GM19099 (cell line): Measurements from ENCODE around the gene PLA2G4B.

ENCODE experiments used
- POLR2A ChIP-seq: IDR thresholded peaks from 3 replicates; pipeline ENCODE4 v1.6.1; 2011; ENCODE audit warnings: low read depth; ENCODE audit not compliant: insufficient read length; ENCODE audit errors: extremely low read depth

PLA2G4B gene

GRCh38 chr15:41890050-41890690 lies 51.5 kb downstream of the PLA2G4B start:
- no peak for TF ChIP-seq POLR2A

GRCh38 chr15:41891226-41891625 lies 52.6 kb downstream of the PLA2G4B start:
- no peak for TF ChIP-seq POLR2A

- TF ChIP-seq POLR2A, result no peak
Measured at GRCh38 chr15:41891946-41892345, 53.3 kb downstream of the PLA2G4B start.

- TF ChIP-seq POLR2A, result no peak
Measured at GRCh38 chr15:41892621-41893421, 54.2 kb downstream of the PLA2G4B start.

GRCh38 chr15:41893422-41894250 lies 55.0 kb downstream of the PLA2G4B start, which contains the start of gene SPTBN5:
Gene SPTBN5 (minus strand): TSS chr15:41894053. CDS start chr15:41893497, 556 bp downstream.
- TF ChIP-seq POLR2A, result no peak

- TF ChIP-seq POLR2A, result no peak
Measured at GRCh38 chr15:41894251-41894790, 55.7 kb downstream of the PLA2G4B start.

GRCh38 chr15:41894791-41895463 lies 56.3 kb downstream of the PLA2G4B start:
- no peak for TF ChIP-seq POLR2A

- TF ChIP-seq POLR2A, result no peak
Measured at GRCh38 chr15:41895491-41895890, 56.8 kb downstream of the PLA2G4B start.

GRCh38 chr15:41895957-41896356 lies 57.3 kb downstream of the PLA2G4B start:
- TF ChIP-seq POLR2A, result no peak

GRCh38 chr15:41896566-41896965 lies 57.9 kb downstream of the PLA2G4B start:
- TF ChIP-seq POLR2A, result no peak

GRCh38 chr15:41897363-41897799 lies 58.7 kb downstream of the PLA2G4B start:
- TF ChIP-seq POLR2A, result no peak
